Brain microvascular endothelial cell (primary cell): ENCODE measurements around the gene HERC2.
"Not testable (repeated sequence)": the region's sequence is repeated elsewhere in the genome, so short reads cannot be mapped to it uniquely, and the experiment has no call there.

Experiments used
- DNase-seq: peaks from one replicate; pipeline ENCODE4 v3.0.0-alpha.2; 2020
- H3K27ac ChIP-seq: fragments of 250-450 bp; sonication (Bioruptor Pico); 2 replicates; pipeline ENCODE4 v1.5.1; 2020; ENCODE audit warnings: mild to moderate bottlenecking, moderate library complexity
- H3K27me3 ChIP-seq: fragments of 250-450 bp; sonication (Bioruptor Pico); replicated peaks from 2 replicates; pipeline ENCODE4 v1.5.1; 2020; ENCODE audit warnings: mild to moderate bottlenecking
- H3K36me3 ChIP-seq: fragments of 250-450 bp; sonication (Bioruptor Pico); replicated peaks from 2 replicates; pipeline ENCODE4 v1.5.1; 2020; ENCODE audit warnings: mild to moderate bottlenecking
- H3K4me3 ChIP-seq: 2 replicates; pipeline ENCODE4 v1.5.1; 2011; ENCODE audit warnings: low read depth, mild to moderate bottlenecking, control low read depth, low read length, moderate library complexity
- in situ Hi-C: cut with HindIII; loops from 2 replicates; pipeline ENCODE4 v1.10.0; 2017; ENCODE audit warnings: low sequenced_read_pairs, low pct_ligation_motif_present

The HERC2 gene

GRCh38 chr15:28322129-28322588 lies at the start of gene HERC2:
Gene HERC2 (minus strand): TSS chr15:28322179. CDS start chr15:28321433, 746 bp downstream.
- H3K36me3 ChIP-seq, DNase-seq, in situ Hi-C loops, H3K27ac ChIP-seq, H3K27me3 ChIP-seq: not testable (repeated sequence)
- peak within 1 kb of the TSS; percentile 46 for H3K4me3 ChIP-seq

- H3K27ac ChIP-seq, DNase-seq, H3K36me3 ChIP-seq, H3K4me3 ChIP-seq, in situ Hi-C loops, H3K27me3 ChIP-seq: not testable (repeated sequence)
Observed at GRCh38 chr15:28365502-28365901, 43.5 kb upstream of the HERC2 start.

DNA sequence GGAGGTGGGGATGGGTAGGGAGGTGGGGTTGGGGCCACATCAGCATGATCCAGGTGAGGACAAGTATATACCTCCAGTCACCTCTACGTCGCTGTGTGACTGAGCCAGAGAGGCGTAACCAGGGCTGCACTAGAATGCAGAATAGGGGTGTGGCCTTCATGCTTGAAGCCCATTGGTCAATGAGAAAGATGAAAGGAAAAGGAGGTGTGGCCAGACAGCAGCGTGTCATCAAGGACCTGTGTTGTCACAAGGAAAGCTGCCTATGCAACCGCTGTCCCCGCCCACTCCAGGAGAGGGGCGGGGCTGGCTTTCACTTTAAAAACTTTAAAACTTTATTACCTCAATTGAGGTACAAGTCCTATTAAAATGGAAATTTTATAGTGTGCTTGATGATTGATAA lies 36.0 kb upstream of the HERC2 start, which contains the start of gene GOLGA6L24:
Gene GOLGA6L24 (minus strand): TSS at position 101 of the 400 bp plus-strand sequence. CDS start 61 bp downstream, at position 40.
- H3K27me3 ChIP-seq, H3K4me3 ChIP-seq, H3K27ac ChIP-seq, H3K36me3 ChIP-seq, DNase-seq, in situ Hi-C loops: not testable (repeated sequence)

DNA sequence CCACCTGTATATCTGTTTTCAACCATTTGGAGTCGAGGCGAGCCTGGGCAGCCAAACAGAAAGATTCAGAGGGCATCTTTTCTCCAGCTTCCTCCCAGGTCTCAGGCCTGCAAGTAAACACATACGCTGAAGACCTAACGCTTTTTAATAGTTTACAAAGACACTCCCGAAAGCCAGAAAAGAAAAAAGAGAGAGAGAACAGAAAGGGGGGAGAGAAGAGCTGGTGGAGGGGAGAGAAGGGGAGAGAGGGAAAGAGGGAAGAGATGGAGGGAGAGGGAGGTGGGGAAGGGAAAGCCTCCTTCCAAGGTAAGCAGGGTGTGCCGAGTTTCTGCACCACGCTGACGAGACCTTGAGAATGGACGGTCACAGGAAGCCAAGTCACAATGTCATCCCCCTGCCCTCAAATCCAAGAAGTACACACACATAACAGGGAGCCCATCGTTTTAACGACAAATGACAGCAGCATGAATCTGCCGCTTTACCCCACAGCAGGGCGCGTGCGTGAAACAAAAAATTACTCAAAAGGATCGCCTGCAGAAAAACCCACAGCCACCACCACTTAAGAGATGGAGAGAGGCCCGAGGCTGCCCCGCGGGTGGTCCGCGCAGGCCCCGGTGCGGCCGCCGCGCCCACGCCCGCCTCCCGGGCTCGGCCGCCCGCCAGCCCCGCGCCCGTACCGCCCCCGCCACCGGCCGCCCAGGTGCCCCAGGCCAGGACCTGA lies 461 bp downstream of the HERC2 start:
- H3K27me3 ChIP-seq, DNase-seq, in situ Hi-C loops, H3K27ac ChIP-seq: not testable (repeated sequence)
- Histone ChIP-seq H3K4me3 (peak overlapping the region; percentile 46), H3K36me3 (peaks cover 12% of the 10 kb centered on the region)

DNA sequence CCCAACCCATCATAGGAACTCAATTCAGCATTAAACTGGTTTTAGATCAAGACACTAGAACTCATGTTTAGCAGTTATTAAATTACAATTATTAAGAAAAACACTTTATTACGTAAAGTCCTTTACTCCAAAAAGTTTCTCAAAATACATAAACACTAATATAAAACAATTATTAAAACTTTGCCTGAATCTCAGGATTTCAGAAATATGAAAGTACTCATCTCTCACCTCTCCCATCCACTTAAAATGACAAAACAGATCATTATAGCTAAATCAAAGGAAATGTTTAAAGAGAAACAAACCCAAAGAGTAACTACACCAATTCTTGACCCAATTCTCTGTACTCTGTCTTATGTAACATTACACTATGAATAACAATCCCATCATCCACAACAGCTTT lies 2.3 kb downstream of the HERC2 start:
- DNase-seq, in situ Hi-C loops: not testable (repeated sequence)

DNA sequence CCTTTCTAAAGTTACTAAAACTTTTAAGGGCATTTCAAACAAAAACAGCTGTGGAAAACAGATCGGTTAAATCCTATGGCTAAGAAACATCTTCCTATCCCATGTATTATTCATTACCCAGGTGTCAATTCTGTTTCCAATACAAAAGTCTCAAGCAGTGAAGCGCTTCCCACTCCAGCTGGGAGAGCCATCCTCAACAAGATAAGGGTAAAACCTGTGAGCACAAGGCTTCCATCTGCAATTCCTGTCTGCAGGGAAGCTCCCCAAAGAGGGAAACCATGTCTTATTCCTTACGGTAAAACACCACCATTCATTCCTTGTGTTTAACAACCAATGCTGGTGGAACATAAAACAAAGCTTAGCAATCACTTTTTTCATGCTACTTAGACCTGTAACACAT lies 3.2 kb downstream of the HERC2 start:
- H3K27ac ChIP-seq, H3K27me3 ChIP-seq, DNase-seq, in situ Hi-C loops, H3K4me3 ChIP-seq: not testable (repeated sequence)
- peaks cover 17% of the 10 kb centered on the region for H3K36me3 ChIP-seq

More for the DNA sequence above, 2.3 kb downstream of the HERC2 start:
- not testable (repeated sequence) for H3K27ac ChIP-seq, H3K27me3 ChIP-seq, H3K4me3 ChIP-seq
- H3K36me3 ChIP-seq: peaks cover 17% of the 10 kb centered on the region

- peaks cover 17% of the 10 kb centered on the region for H3K36me3 ChIP-seq
- in situ Hi-C loops, H3K4me3 ChIP-seq, DNase-seq, H3K27ac ChIP-seq, H3K27me3 ChIP-seq: not testable (repeated sequence)
Observed at GRCh38 chr15:28318122-28318521, 3.9 kb downstream of the HERC2 start.

- H3K36me3 ChIP-seq: peaks cover 17% of the 10 kb centered on the region
- in situ Hi-C loops, H3K4me3 ChIP-seq, H3K27me3 ChIP-seq, DNase-seq, H3K27ac ChIP-seq: not testable (repeated sequence)
Observed at GRCh38 chr15:28316958-28317357, 5.0 kb downstream of the HERC2 start.

- peaks cover 13% of the 10 kb centered on the region for H3K36me3 ChIP-seq
- H3K27ac ChIP-seq, DNase-seq, H3K4me3 ChIP-seq, H3K27me3 ChIP-seq, in situ Hi-C loops: not testable (repeated sequence)
Observed at GRCh38 chr15:28310454-28310853, 11.5 kb downstream of the HERC2 start.

- in situ Hi-C loops, H3K27me3 ChIP-seq, H3K4me3 ChIP-seq, H3K27ac ChIP-seq, DNase-seq, H3K36me3 ChIP-seq: not testable (repeated sequence)
Observed at GRCh38 chr15:28308718-28309117, 13.3 kb downstream of the HERC2 start.

- H3K4me3 ChIP-seq, in situ Hi-C loops, H3K36me3 ChIP-seq, H3K27ac ChIP-seq, H3K27me3 ChIP-seq, DNase-seq: not testable (repeated sequence)
Observed at GRCh38 chr15:28305700-28306099, 16.3 kb downstream of the HERC2 start.

GRCh38 chr15:28297434-28297833 lies 24.5 kb downstream of the HERC2 start:
- in situ Hi-C loops, DNase-seq, H3K4me3 ChIP-seq, H3K36me3 ChIP-seq, H3K27me3 ChIP-seq, H3K27ac ChIP-seq: not testable (repeated sequence)

DNA sequence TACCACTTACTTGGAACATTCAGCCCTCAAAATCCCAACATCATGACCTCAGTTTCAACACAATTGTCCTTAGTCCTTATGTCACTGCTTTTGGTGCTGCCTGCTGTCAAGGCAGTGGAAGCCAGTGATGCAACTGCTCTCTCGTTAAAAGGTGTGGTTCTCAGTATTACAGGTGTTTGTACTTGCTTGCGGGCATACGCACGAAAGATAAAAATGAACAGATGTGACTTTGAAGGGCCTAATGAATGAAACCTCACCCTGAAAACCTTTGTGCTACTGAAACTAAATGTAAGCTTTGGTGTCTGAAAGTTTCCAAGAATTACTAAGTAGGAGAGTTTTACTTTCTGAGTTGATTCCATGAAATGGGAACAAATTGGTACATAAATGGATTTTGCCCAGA lies 25.2 kb downstream of the HERC2 start:
- H3K4me3 ChIP-seq, H3K27ac ChIP-seq, DNase-seq, H3K36me3 ChIP-seq, in situ Hi-C loops, H3K27me3 ChIP-seq: not testable (repeated sequence)

- in situ Hi-C loops, H3K36me3 ChIP-seq, H3K4me3 ChIP-seq, H3K27me3 ChIP-seq: not testable (repeated sequence)
- peak; percentile 29 for DNase-seq
- H3K27ac ChIP-seq: peak overlapping the region; percentile 83
Observed at GRCh38 chr15:28295009-28295563, 26.9 kb downstream of the HERC2 start.

DNA sequence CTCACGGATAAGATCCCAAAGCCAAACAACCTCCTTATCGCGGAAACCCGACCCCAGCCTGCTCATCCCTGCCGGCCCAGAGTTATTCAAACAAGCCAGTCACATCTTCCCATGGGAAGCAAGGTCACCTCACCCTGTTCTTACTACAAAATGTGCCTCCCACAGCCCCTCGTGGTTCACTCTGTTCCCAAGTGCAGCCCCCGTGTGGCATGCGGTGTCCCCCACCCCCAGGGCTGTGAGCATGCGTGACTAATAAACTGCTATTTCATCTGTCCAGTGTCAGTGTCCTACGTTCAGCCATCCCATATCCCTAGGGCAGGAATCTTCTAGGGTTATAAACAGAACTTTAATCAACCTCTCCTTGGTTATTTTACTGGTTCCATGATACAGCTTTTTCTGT lies 27.4 kb downstream of the HERC2 start:
- peak overlapping the region; percentile 83 for H3K27ac ChIP-seq
- in situ Hi-C loops, H3K27me3 ChIP-seq, H3K4me3 ChIP-seq, H3K36me3 ChIP-seq: not testable (repeated sequence)
- DNase-seq: peak; percentile 64
